GM19193 (cell line): ENCODE data around the gene WEE1.

Experiments used
- POLR2A ChIP-seq: IDR thresholded peaks from 4 replicates; pipeline ENCODE4 v1.6.1; 2011; ENCODE audit not compliant: insufficient read depth, insufficient read length; ENCODE audit errors: extremely low read depth

Gene WEE1

DNA sequence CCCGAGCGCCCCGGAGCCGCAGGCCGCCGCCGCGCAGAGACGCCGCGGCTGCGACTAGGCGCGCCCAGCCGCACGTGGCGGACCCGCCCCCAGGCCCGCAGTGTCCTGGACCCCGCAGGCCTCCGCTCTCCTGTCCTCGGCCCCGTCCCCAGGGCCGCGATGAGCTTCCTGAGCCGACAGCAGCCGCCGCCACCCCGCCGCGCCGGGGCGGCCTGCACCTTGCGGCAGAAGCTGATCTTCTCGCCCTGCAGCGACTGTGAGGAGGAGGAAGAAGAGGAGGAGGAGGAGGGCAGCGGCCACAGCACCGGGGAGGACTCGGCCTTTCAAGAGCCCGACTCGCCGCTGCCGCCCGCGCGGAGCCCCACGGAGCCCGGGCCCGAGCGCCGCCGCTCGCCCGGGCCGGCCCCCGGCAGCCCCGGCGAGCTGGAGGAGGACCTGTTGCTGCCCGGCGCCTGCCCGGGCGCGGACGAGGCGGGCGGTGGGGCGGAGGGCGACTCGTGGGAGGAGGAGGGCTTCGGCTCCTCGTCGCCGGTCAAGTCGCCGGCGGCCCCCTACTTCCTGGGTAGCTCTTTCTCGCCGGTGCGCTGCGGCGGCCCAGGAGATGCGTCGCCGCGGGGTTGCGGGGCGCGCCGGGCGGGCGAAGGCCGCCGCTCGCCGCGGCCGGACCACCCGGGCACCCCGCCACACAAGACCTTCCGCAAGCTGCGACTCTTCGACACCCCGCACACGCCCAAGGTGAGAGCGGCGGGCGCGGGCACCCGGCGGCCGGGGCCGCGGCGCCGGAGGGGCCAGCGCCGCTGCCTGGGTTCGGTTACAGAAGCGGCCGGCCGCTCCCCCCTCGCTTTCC lies 528 bp downstream of the WEE1 start:
- TF ChIP-seq POLR2A: no peak

DNA sequence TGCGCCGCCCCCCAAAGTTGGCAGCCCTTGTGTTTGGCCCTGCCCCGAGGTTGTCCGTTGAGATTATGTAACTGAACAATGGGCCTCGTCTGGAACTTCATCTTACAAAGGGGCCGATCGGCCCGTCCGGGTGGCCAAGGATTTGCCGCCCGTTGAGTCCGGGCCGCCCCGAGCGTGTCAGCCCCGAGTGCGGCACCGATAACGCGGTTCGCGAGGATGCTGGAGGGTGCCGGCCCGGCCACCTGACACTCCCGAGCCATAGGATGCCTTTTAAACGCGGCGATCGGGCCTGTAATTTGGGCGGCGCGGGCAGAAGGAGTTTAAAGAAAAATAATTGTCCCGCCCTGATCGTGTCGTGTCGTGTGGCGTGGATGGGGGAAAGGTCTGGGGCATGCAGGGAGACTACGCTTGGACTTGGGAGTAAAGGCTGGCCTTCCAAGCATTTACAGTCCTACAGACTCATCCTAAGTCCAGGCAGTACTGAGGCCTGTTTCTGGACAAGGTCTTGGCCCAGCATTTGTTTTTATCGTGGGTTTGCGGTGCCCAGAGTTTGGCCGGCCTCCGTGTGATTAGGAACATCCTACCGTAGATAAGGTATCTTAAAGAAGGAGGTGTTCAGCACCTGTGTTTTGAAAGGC lies 1.3 kb downstream of the WEE1 start:
- TF ChIP-seq POLR2A: no peak

DNA sequence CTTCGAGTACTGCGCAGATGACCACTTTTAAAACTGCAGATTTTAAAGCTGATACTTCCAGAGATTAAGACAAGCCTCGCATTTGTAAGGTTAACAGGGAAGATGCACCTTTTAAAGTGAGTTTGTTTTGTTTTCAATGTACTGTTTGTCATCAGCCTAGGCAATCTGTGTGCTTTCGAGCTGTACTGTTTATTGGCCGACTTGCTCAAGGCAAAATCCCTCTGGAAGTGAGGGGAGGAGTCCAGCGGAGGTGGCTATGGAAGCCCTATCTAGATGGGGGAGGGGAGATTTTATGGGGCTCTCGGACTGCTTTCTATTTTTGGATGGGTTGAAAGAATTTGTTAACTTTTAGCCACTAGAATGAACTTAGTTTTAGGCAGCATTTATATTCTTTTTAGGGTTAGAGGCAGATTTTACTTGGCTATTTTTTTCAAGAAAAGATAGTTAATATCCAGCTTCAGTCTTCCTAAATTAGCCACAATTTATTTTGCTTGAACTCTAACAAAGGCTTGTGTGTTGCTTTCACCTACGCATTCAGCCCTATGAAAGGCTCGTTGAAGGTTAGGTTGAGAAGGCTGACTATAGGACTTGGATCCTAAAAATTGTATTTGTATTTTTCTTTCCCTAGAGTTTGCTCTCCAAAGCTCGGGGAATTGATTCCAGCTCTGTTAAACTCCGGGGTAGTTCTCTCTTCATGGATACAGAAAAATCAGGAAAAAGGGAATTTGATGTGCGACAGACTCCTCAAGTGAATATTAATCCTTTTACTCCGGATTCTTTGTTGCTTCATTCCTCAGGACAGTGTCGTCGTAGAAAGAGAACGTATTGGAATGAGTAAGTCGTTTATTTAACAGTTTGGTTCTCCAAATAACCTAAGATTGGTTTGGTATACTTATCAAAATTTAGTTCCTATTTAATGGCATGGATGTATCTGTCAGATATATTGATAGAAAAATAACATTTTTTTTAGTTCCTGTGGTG lies 2.1 kb downstream of the WEE1 start:
- no peak for TF ChIP-seq POLR2A

DNA sequence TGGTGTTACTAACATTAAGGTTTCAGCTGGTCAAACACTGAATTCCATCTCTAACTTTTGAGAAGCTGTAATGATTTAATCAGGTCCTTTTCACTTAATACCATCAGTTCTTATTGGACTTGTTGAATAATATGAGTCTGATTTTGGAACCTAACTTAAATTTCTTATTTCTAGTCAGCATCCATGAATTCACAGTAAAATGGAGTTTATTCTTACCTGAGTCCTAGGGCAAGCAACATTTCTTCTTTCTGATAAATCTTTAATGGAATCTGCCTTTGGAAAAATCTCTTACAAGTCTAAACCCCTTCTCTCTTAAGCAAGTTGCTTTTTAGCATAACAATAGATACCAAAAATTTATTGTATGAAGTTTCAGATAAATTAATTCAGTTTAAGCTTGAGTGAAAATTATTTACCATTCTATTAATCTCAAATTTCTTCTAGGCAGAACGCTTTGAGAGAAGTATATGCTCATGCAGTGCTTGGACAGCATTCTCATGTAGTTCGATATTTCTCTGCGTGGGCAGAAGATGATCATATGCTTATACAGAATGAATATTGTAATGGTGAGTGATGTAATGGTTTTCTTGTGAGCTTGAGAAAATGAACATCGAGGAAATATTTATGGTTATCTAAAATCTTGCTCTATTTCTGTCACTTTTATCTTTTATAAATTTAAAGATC lies 3.4 kb downstream of the WEE1 start:
- no peak for TF ChIP-seq POLR2A

DNA sequence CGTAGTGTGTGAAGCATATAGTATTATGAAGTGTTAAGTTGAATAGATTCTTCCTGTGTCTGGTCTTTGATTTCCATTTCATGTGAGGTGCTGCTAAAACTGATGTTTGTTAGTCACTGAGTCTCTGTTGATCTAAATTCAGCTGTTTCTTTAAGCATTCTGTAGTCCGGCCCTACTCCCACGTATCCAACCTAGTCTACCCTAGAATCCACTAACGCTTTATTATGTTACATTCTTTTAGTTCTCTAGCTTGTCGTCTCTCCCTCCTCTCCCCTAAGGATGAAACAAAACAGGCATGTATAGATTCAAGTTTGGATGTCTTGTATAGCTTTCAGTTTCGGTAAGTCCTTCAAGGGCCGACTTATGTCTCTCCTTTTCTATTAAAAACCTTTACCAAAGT lies 4.1 kb downstream of the WEE1 start:
- no peak for TF ChIP-seq POLR2A

GRCh38 chr11:9580894-9581293 lies 7.4 kb downstream of the WEE1 start:
- TF ChIP-seq POLR2A: no peak

GRCh38 chr11:9581556-9582161 lies 8.2 kb downstream of the WEE1 start:
- no peak for TF ChIP-seq POLR2A

DNA sequence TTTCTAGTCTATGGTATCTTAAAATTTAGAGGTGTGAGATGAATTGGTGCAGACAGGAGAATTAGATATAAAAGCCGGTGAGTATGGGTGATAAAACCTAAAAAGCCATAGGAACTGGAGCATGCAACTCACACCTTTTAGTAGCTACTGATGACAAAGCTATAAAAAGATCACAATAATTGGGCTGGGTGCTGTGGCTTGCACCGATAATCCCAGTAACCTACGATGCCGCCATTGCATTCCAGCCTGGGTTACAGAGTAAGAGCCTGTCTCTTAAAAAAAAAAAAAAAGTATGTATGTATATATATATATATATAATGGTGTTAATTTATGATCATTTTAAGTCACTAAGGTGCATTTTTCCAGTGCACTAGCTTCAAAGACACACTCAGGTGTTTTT lies 17.2 kb downstream of the WEE1 start:
- TF ChIP-seq POLR2A: no peak

DNA sequence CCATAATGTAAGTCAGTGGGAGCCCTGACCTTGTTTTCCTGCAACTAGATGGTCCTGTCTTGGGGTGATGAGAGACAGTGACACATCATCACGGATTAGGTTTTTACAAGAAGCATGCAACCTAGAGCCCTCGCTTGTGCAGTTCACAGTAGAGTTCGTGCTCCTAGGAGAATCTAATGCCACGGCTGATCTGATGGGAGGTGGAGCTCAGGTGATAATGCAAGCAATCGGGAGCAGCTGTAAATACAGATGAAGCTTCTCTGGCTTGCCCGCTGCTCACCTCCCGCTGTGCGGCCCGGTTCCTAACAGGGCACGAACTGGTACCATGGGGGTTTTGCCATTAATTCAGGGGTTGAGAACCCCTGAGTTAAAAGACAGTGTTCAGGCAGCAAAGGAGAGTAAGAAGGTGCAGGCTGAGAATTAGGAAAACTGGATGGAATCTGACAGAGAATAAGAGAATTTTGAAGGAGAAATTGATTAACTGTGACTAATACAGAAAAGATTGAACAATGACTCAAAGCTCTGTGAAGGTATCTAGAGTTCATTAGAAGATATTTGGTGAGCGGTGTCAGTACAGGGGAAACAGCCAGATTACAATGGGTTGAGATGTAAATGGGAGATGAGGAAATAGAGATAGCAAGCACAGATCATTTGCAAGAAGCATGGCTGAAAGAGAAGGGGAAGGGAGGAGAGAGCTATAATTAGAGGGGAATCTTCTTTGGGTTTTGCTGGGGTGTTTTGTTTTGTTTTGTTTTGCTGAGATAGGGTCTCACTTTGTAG lies 21.0 kb downstream of the WEE1 start:
- TF ChIP-seq POLR2A: no peak

DNA sequence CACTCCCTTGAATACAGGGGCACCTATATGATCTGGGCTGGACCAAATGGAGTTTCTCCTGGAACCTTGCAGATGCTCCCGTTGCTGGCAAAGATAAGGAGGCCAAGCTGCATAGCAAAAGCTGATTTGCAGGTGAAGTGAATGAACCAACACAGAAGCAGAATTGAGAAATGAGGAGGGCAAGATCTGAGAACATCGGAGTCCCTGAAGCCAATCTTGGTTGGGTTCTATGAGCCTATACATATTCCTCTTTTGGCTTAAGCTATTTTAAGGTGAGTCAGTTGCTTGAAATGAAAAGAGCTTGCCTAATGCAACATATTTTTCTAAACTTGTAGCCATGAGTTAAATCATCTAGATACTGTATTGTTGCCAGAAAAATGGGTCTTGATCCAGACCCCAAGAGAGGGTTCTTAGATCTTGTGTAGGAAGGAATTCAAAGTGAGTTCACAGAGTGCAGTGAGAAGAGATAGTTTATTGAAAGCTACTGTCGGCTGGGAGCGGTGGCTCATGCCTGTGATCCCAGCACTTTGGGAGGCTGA lies 23.5 kb downstream of the WEE1 start:
- TF ChIP-seq POLR2A: no peak

- no peak for TF ChIP-seq POLR2A
Observed at GRCh38 chr11:9600166-9600565, 26.7 kb downstream of the WEE1 start.

DNA sequence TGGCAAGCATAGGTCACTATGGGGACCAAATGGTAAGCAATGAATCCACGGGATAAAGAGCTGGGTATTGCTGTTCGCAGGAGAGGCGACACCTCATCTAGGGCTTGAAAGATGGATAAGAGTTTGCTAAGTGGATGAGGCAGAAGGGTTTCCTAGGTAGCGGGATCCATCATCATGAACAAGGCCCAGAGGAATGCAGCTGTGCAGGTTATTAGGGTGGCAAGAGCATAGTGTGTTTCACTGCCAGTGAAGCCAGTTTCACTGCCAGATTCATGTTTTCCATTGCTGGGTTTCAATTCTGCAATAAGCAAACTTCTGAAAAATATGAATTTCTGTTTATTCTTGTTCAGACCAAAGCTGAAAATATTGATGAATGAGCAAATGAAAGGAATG lies 27.2 kb downstream of the WEE1 start:
- TF ChIP-seq POLR2A: no peak

- TF ChIP-seq POLR2A: peak; percentile 62
Observed at GRCh38 chr11:9601037-9601875, 27.8 kb downstream of the WEE1 start.

GRCh38 chr11:9601876-9602199 lies 28.4 kb downstream of the WEE1 start:
- TF ChIP-seq POLR2A: no peak
